ENCODE data around the gene RNF152. TPM values are rescaled to one million over a fixed set of nuclear protein-coding genes. Genes with fewer than 3 reads are reported as not detected.

Gene RNF152
- polyA plus RNA-seq, 1 donor from 2014 or later, result 22.9 TPM

DNA sequence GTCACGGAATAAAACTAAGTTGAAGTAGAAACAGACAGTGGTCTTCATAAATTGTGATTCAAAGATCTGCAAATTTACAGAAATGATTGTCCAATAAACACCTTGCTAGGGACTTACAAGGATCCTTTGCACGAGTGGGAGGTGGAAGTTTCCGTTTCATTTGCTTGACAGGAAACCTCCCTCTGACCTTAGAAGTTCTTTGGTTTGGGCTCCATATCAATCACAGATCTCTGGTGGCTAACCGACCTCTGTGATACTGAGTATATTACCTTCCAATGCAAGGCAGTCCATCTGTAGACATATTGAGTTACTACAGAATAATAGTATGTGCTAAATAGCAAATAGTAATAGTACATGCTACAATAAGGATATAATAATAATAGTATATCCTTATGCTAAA, 33.7 kb upstream of the RNF152 start:
- no peaks in the 10 kb centered on the region for H3K79me2 ChIP-seq (replicated peaks; ENCODE audit: insufficient read depth, low read length)
- no peaks in the 10 kb centered on the region for H3K9me3 ChIP-seq (ENCODE audit: low read length)
- TF ChIP-seq EP300 (conservative IDR thresholded peaks at IDR 0.05; ENCODE audit: poor library complexity, severe bottlenecking), result no peak
- no peak for TF ChIP-seq REST (IDR thresholded peaks at IDR 0.05; ENCODE audit: borderline replicate concordance)
- TF ChIP-seq SMC3 (conservative IDR thresholded peaks at IDR 0.05; ENCODE audit: poor library complexity), result no peak
- no peak for TF ChIP-seq TAF1 (IDR thresholded peaks at IDR 0.05; ENCODE audit: low read depth)
- no peak for TF ChIP-seq EZH2 (IDR thresholded peaks at IDR 0.05; ENCODE audit: borderline replicate concordance, insufficient read depth, low read length, poor library complexity, severe bottlenecking)
- TF ChIP-seq, protein P1, sequence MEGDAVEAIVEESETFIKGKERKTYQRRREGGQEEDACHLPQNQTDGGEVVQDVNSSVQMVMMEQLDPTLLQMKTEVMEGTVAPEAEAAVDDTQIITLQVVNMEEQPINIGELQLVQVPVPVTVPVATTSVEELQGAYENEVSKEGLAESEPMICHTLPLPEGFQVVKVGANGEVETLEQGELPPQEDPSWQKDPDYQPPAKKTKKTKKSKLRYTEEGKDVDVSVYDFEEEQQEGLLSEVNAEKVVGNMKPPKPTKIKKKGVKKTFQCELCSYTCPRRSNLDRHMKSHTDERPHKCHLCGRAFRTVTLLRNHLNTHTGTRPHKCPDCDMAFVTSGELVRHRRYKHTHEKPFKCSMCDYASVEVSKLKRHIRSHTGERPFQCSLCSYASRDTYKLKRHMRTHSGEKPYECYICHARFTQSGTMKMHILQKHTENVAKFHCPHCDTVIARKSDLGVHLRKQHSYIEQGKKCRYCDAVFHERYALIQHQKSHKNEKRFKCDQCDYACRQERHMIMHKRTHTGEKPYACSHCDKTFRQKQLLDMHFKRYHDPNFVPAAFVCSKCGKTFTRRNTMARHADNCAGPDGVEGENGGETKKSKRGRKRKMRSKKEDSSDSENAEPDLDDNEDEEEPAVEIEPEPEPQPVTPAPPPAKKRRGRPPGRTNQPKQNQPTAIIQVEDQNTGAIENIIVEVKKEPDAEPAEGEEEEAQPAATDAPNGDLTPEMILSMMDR (IDR thresholded peaks at IDR 0.05; ENCODE audit: poor library complexity, severe bottlenecking), result no peak
- no peak for TF ChIP-seq MXI1 (conservative IDR thresholded peaks at IDR 0.05; ENCODE audit: poor library complexity, severe bottlenecking)
- no peak for TF ChIP-seq POLR2AphosphoS5 (IDR thresholded peaks at IDR 0.05)
- TF ChIP-seq RAD21 (conservative IDR thresholded peaks at IDR 0.05), result no peak
- H3K4me2 ChIP-seq (ENCODE audit: low read length), result no peak overlapping the region
- no peak overlapping the region for H3K9ac ChIP-seq (ENCODE audit: low read length)
- H2AFZ ChIP-seq (ENCODE audit: low read depth, low read length), result no peak overlapping the region
- H3K9me2 ChIP-seq (ENCODE audit: insufficient read depth, low read length), result no peaks in the 10 kb centered on the region
- H3K27ac ChIP-seq (ENCODE audit: low read length), result no peak overlapping the region
- no peaks in the 10 kb centered on the region for H4K20me1 ChIP-seq (ENCODE audit: insufficient read depth)
- H3K36me3 ChIP-seq (ENCODE audit: insufficient read depth, low read length), result no peaks in the 10 kb centered on the region
- H3K27me3 ChIP-seq (ENCODE audit: insufficient read depth, low read depth, low read length), result no peaks in the 10 kb centered on the region
- H3K4me3 ChIP-seq (ENCODE audit: low read length), result no peak overlapping the region
- no peaks in the 10 kb centered on the region for H3F3A ChIP-seq (ENCODE audit: insufficient read depth, low read length, poor library complexity, severe bottlenecking)

GRCh38 chr18:61924550-61924949, 31.7 kb upstream of the RNF152 start:
- no peaks in the 10 kb centered on the region for H4K20me1 ChIP-seq (ENCODE audit: insufficient read depth)
- H3K27ac ChIP-seq (ENCODE audit: low read length), result no peak overlapping the region
- no peak overlapping the region for H2AFZ ChIP-seq (ENCODE audit: low read depth, low read length)
- H3K9me2 ChIP-seq (ENCODE audit: insufficient read depth, low read length), result no peaks in the 10 kb centered on the region
- no peak for TF ChIP-seq RAD21 (conservative IDR thresholded peaks at IDR 0.05)
- no peak for TF ChIP-seq REST (IDR thresholded peaks at IDR 0.05; ENCODE audit: borderline replicate concordance)
- TF ChIP-seq MXI1 (conservative IDR thresholded peaks at IDR 0.05; ENCODE audit: poor library complexity, severe bottlenecking), result no peak
- TF ChIP-seq EP300 (conservative IDR thresholded peaks at IDR 0.05; ENCODE audit: poor library complexity, severe bottlenecking), result no peak
- no peak for TF ChIP-seq TAF1 (IDR thresholded peaks at IDR 0.05; ENCODE audit: low read depth)
- TF ChIP-seq POLR2AphosphoS5 (IDR thresholded peaks at IDR 0.05), result no peak
- TF ChIP-seq, protein P1 (IDR thresholded peaks at IDR 0.05; ENCODE audit: poor library complexity, severe bottlenecking), result no peak
- no peak for TF ChIP-seq SMC3 (conservative IDR thresholded peaks at IDR 0.05; ENCODE audit: poor library complexity)
- TF ChIP-seq EZH2 (IDR thresholded peaks at IDR 0.05; ENCODE audit: borderline replicate concordance, insufficient read depth, low read length, poor library complexity, severe bottlenecking), result no peak
- H3F3A ChIP-seq (ENCODE audit: insufficient read depth, low read length, poor library complexity, severe bottlenecking), result no peaks in the 10 kb centered on the region
- H3K9ac ChIP-seq (ENCODE audit: low read length), result no peak overlapping the region
- H3K4me3 ChIP-seq (ENCODE audit: low read length), result no peak overlapping the region
- no peaks in the 10 kb centered on the region for H3K9me3 ChIP-seq (ENCODE audit: low read length)
- H3K79me2 ChIP-seq (replicated peaks; ENCODE audit: insufficient read depth, low read length), result no peaks in the 10 kb centered on the region
- no peaks in the 10 kb centered on the region for H3K36me3 ChIP-seq (ENCODE audit: insufficient read depth, low read length)
- no peaks in the 10 kb centered on the region for H3K27me3 ChIP-seq (ENCODE audit: insufficient read depth, low read depth, low read length)
- H3K4me2 ChIP-seq (ENCODE audit: low read length), result no peak overlapping the region
